HepG2 (cell line): ENCODE measurements around the gene IER5L. TPM values are rescaled to one million over a fixed set of nuclear protein-coding genes. Genes with fewer than 3 reads are reported as not detected.
A peak's percentile ranks its signal among the peaks of the same experiment; 100 is the strongest.

Experiments used
- ADNP ChIP-seq: sonication (generic); formaldehyde crosslinking; IDR thresholded peaks from 2 replicates; pipeline ENCODE4 v1.4.0; 2020; ENCODE audit warnings: missing genetic modification reagents
- KDM4B ChIP-seq: sonication (generic); formaldehyde crosslinking; IDR thresholded peaks from 2 replicates; pipeline ENCODE4 v1.4.0; 2020; ENCODE audit warnings: missing genetic modification reagents
- KLF12 ChIP-seq: sonication (generic); formaldehyde crosslinking; IDR thresholded peaks from 2 replicates; pipeline ENCODE4 v1.4.0; 2020; ENCODE audit warnings: missing genetic modification reagents, borderline replicate concordance
- MAFF ChIP-seq: IDR thresholded peaks from 2 replicates; pipeline ENCODE4 v1.6.1; 2011; ENCODE audit warnings: low read depth, low read length, improper control_type of control experiment
- TEAD3 ChIP-seq: optimal IDR thresholded peaks from 2 replicates; pipeline ENCODE3; 2016; ENCODE audit warnings: borderline replicate concordance
- ZNF124 ChIP-seq: sonication (generic); formaldehyde crosslinking; IDR thresholded peaks from 2 replicates; pipeline ENCODE4 v1.4.0; 2020; ENCODE audit warnings: missing genetic modification reagents
- ZNF274 ChIP-seq: sonication (generic); formaldehyde crosslinking; IDR thresholded peaks from 2 replicates; pipeline ENCODE4 v1.5.1; 2020; ENCODE audit warnings: mild to moderate bottlenecking, missing genetic modification reagents
- ZNF333 ChIP-seq: sonication (generic); formaldehyde crosslinking; IDR thresholded peaks from 2 replicates; pipeline ENCODE4 v1.4.0; 2020; ENCODE audit warnings: mild to moderate bottlenecking, missing genetic modification reagents, borderline replicate concordance
- ZNF44 ChIP-seq: sonication (generic); formaldehyde crosslinking; IDR thresholded peaks from 2 replicates; pipeline ENCODE4 v1.5.1; 2020; ENCODE audit warnings: mild to moderate bottlenecking, missing genetic modification reagents
- ZNF460 ChIP-seq: sonication (generic); formaldehyde crosslinking; IDR thresholded peaks from 2 replicates; pipeline ENCODE4 v1.5.1; 2020; ENCODE audit warnings: missing genetic modification reagents, mild to moderate bottlenecking, borderline replicate concordance
- ZNF777 ChIP-seq: sonication (generic); formaldehyde crosslinking; IDR thresholded peaks from 2 replicates; pipeline ENCODE4 v1.4.0; 2020; ENCODE audit warnings: missing genetic modification reagents
- ZNF780A ChIP-seq: sonication (generic); formaldehyde crosslinking; IDR thresholded peaks from 2 replicates; pipeline ENCODE4 v1.8.0; 2022; ENCODE audit warnings: mild to moderate bottlenecking, missing genetic modification reagents, moderate library complexity
- polyA plus RNA-seq, 8 experiments: library from polyadenylated mRNA; depleted of rRNA in 3 of 8; stranded (reverse) in 7 of 8; unstranded in 1 of 8; fragments of >200 nt; fragmentation: Illumina TruSeq in 4 of 8; extraction: Trizol in 4 of 8; gene quantifications; 2 replicates each; pipeline versions ENCODE4 v1.2.1 to v1.2.3, GENCODE V29; 2011 to 2016; ENCODE audit warnings: low read depth in 4 of 8, missing spikeins in 1 of 8, mixed read lengths in 1 of 8; ENCODE audit not compliant: insufficient read depth in 1 of 8
- total RNA-seq, 5 experiments: library from RNA; depleted of rRNA; stranded (reverse); fragments of >200 nt; fragmentation: Illumina TruSeq; extraction: Trizol; gene quantifications; 2 replicates each; pipeline ENCODE4 v1.2.3, GENCODE V29; 2016; ENCODE audit warnings: low read depth in 1 of 5
- TF ChIP-seq, protein P1 (sequence below): sonication (generic); formaldehyde crosslinking; IDR thresholded peaks from 2 replicates; pipeline ENCODE4 v1.5.0; 2020; ENCODE audit warnings: mild to moderate bottlenecking, missing genetic modification reagents
- TF ChIP-seq, protein P2 (sequence below): sonication (generic); formaldehyde crosslinking; IDR thresholded peaks from 2 replicates; pipeline ENCODE4 v1.4.0; 2020; ENCODE audit warnings: mild to moderate bottlenecking, missing genetic modification reagents
- TF ChIP-seq, protein P3 (sequence below): sonication (generic); formaldehyde crosslinking; IDR thresholded peaks from 2 replicates; pipeline ENCODE4 v1.5.0; 2020; ENCODE audit warnings: mild to moderate bottlenecking, missing genetic modification reagents, borderline replicate concordance

The IER5L gene
- total and polyA plus RNA-seq, 2 of the 13 experiments (the other 11 are each of a cell fraction or from before 2014, with no cell fraction given), result 1.8 to 3.3 TPM

DNA sequence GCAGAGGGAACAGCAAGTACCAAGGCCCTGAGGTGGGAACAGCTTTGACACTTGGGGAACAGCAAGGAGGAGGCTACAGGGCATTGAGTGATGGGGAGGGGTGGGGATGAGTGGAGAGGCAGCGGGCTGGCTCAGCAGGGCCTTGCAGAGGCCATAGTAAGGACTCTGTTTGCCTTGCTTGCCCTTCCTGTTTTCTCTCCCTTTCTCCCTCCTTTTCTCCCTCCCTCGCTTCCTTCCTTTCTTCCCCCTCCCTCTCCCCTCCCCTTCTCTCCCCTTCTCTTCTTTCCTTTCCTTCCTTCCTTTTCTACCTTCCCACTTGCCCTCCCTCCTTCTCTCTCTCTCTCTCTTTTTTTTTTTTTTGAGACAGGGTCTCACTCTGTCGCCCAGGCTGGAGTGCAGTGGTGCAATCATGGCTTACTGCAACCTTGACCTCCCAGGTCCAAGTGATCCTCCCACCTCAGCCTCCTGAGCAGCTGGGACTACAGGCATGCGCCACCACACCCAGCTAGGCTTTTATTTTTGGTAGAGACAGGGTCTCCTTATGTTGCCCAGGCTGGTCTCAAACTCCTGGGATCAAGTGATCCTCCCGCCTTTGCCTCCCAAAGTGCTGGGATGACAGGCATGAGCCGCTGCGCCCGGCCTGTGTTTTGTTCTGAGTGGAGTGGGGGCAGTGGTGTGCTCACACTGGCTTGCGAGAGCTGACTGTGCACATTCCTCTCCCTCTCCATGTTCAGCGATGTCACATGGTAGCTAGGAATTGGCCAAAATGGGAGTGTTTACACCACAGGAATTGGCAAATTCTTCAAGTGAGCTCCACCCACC is 17.1 kb downstream of the IER5L start (continued):
- no peak for TF ChIP-seq KDM4B (CRISPR knock-in tag)
- TF ChIP-seq TEAD3 (CRISPR knock-in tag), result peak; percentile 59
- no peak for TF ChIP-seq ZNF274 (CRISPR knock-in tag)
- no peak for TF ChIP-seq KLF12 (CRISPR knock-in tag)
- TF ChIP-seq, protein P1, sequence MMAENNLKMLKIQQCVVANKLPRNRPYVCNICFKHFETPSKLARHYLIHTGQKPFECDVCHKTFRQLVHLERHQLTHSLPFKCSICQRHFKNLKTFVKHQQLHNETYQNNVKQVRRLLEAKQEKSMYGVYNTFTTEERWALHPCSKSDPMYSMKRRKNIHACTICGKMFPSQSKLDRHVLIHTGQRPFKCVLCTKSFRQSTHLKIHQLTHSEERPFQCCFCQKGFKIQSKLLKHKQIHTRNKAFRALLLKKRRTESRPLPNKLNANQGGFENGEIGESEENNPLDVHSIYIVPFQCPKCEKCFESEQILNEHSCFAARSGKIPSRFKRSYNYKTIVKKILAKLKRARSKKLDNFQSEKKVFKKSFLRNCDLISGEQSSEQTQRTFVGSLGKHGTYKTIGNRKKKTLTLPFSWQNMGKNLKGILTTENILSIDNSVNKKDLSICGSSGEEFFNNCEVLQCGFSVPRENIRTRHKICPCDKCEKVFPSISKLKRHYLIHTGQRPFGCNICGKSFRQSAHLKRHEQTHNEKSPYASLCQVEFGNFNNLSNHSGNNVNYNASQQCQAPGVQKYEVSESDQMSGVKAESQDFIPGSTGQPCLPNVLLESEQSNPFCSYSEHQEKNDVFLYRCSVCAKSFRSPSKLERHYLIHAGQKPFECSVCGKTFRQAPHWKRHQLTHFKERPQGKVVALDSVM (CRISPR knock-in tag), result peak; percentile 88
- TF ChIP-seq, protein P2, sequence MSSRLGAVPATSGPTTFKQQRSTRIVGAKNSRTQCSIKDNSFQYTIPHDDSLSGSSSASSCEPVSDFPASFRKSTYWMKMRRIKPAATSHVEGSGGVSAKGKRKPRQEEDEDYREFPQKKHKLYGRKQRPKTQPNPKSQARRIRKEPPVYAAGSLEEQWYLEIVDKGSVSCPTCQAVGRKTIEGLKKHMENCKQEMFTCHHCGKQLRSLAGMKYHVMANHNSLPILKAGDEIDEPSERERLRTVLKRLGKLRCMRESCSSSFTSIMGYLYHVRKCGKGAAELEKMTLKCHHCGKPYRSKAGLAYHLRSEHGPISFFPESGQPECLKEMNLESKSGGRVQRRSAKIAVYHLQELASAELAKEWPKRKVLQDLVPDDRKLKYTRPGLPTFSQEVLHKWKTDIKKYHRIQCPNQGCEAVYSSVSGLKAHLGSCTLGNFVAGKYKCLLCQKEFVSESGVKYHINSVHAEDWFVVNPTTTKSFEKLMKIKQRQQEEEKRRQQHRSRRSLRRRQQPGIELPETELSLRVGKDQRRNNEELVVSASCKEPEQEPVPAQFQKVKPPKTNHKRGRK (CRISPR knock-in tag), result 0 out of 2 replicates have a peak, but pooled peaks have one; percentile 43
- peak; percentile 45; the same call in 1 of the 2 replicates for TF ChIP-seq ZNF460 (CRISPR knock-in tag)
- TF ChIP-seq ZNF780A (CRISPR knock-in tag), result no peak
- TF ChIP-seq, protein P3, sequence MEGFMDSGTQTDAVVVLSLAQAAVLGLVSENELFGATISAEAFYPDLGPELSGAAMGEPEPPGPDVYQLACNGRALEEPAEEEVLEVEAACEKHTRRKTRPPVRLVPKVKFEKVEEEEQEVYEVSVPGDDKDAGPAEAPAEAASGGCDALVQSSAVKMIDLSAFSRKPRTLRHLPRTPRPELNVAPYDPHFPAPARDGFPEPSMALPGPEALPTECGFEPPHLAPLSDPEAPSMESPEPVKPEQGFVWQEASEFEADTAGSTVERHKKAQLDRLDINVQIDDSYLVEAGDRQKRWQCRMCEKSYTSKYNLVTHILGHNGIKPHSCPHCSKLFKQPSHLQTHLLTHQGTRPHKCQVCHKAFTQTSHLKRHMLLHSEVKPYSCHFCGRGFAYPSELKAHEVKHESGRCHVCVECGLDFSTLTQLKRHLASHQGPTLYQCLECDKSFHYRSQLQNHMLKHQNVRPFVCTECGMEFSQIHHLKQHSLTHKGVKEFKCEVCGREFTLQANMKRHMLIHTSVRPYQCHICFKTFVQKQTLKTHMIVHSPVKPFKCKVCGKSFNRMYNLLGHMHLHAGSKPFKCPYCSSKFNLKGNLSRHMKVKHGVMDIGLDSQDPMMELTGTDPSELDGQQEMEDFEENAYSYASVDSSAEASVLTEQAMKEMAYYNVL (CRISPR knock-in tag), result peak; percentile 30; the same call in 1 of the 2 replicates
- peak; percentile 72 for TF ChIP-seq MAFF
- no peak for TF ChIP-seq ZNF124 (CRISPR knock-in tag)
- no peak for TF ChIP-seq ZNF44 (CRISPR knock-in tag)
- no peak for TF ChIP-seq ZNF777 (CRISPR knock-in tag)
- TF ChIP-seq ZNF333 (CRISPR knock-in tag), result no peak
- no peak for TF ChIP-seq ADNP
